HCT116 (cell line): Measurements from ENCODE around the gene AMBRA1. TPM values are rescaled to one million over a fixed set of nuclear protein-coding genes. Genes with fewer than 3 reads are reported as not detected.

Source experiments
- ATAC-seq: fragments of 200-7000 bp; cut with Tn5 transposase; 2 replicates; pipeline ENCODE4 v1.9.1; 2020; ENCODE audit warnings: mild to moderate bottlenecking, moderate library complexity
- BruUV-seq: library from RNA; stranded (reverse); fragments of 400-500 nt; replicated peaks from 2 replicates; lab custom pipeline; 2021; lab: Mats Ljungman, UMichigan
- CTCF ChIA-PET: fragments of 300-600 bp; sonication (Branson Sonifier 250); formaldehyde crosslinking; loops from one replicate; lab custom pipeline; 2021; ENCODE audit warnings: antibody characterized with exemption; lab: Charles Lee
- POLR2A ChIA-PET: fragments of 300-600, 350-600 bp; sonication (Branson Sonifier 250); formaldehyde crosslinking; loops from one replicate; lab custom pipeline; 2021; ENCODE audit warnings: antibody characterized with exemption; lab: Charles Lee
- RAD21 ChIA-PET, 2 experiments: fragments of 300-600 bp; sonication (Branson Sonifier 250); formaldehyde crosslinking; loops; one replicate each; lab custom pipeline; 2023; ENCODE audit warnings: low total read pairs in 2 of 2; ENCODE audit not compliant: uncharacterized antibody in 2 of 2, unreplicated experiment in 2 of 2, low non-redundant PET in 1 of 2; lab: Charles Lee
- DNase-seq: peaks from one replicate; pipeline ENCODE4 v3.0.0-alpha.2; 2010; ENCODE audit warnings: low read depth, low spot score
- H2AFZ ChIP-seq: fragments of 200-600 bp; shearing (Covaris generic), sonication (generic); 2 replicates; pipeline ENCODE4 v1.6.1; 2017; ENCODE audit warnings: low read depth, mixed run types, mixed read lengths, antibody characterized with exemption, low read length; ENCODE audit not compliant: poor library complexity, severe bottlenecking
- H3K27ac ChIP-seq: 2 replicates; pipeline ENCODE4 v1.5.1; 2012; ENCODE audit warnings: low read depth, low read length
- H3K27me3 ChIP-seq: fragments of 200-600 bp; sonication (generic); 2 replicates; pipeline ENCODE4 v1.6.1; 2016; ENCODE audit warnings: mixed run types, low read length, mixed read lengths; ENCODE audit not compliant: insufficient read depth
- H3K36me3 ChIP-seq, 2 experiments: fragments of 200-500 bp in 1 of 2; fragments of 200-600 bp in 1 of 2; sonication (Bioruptor generic) in 1 of 2; sonication (generic) in 1 of 2; 2 replicates each; pipeline versions ENCODE4 v1.5.1 to v1.6.1; 2014 to 2016; ENCODE audit warnings: low read length in 2 of 2, inconsistent platforms in 1 of 2, mixed read lengths in 1 of 2, mixed run types in 1 of 2; ENCODE audit not compliant: insufficient read depth in 2 of 2, control insufficient read depth in 1 of 2
- H3K4me1 ChIP-seq, 2 experiments: fragments of 200-600 bp in 1 of 2; sonication (generic) in 1 of 2; 2 replicates each; pipeline versions ENCODE4 v1.5.1 to v1.6.1; 2012 to 2017; ENCODE audit warnings: low read length in 2 of 2, inconsistent platforms in 1 of 2, mild to moderate bottlenecking in 1 of 2, mixed read lengths in 1 of 2, mixed run types in 1 of 2, moderate library complexity in 1 of 2; ENCODE audit not compliant: insufficient read depth in 2 of 2, control insufficient read depth in 1 of 2
- H3K4me2 ChIP-seq: fragments of 200-600 bp; sonication (generic); 2 replicates; pipeline ENCODE4 v1.6.1; 2017; ENCODE audit warnings: mixed run types, low read length, mixed read lengths
- H3K4me3 ChIP-seq, 2 experiments: fragments of 200-600 bp in 1 of 2; sonication (generic) in 1 of 2; replicated peaks in 1 of 2; 2 replicates each; pipeline ENCODE4 v1.5.1; 2011 to 2016; ENCODE audit warnings: low read length in 2 of 2, control low read depth in 1 of 2, low read depth in 1 of 2, mild to moderate bottlenecking in 1 of 2, mixed read lengths in 1 of 2, mixed run types in 1 of 2
- H3K79me2 ChIP-seq: fragments of 200-600 bp; sonication (generic); 2 replicates; pipeline ENCODE4 v1.6.1; 2017; ENCODE audit warnings: mild to moderate bottlenecking, mixed run types, low read length, moderate library complexity, mixed read lengths; ENCODE audit not compliant: insufficient read depth
- H3K9ac ChIP-seq: fragments of 200-600 bp; sonication (generic); 2 replicates; pipeline ENCODE4 v1.6.1; 2016; ENCODE audit warnings: low read length, mixed read lengths
- H3K9me2 ChIP-seq: fragments of 200-600 bp; sonication (generic), shearing (Covaris generic); 2 replicates; pipeline ENCODE4 v1.6.1; 2017; ENCODE audit warnings: mixed run types, mild to moderate bottlenecking, moderate library complexity; ENCODE audit not compliant: insufficient read depth
- H3K9me3 ChIP-seq, 2 experiments: fragments of 200-500 bp in 1 of 2; fragments of 200-600 bp in 1 of 2; sonication (Bioruptor generic) in 1 of 2; sonication (generic) in 1 of 2; 2 replicates each; pipeline ENCODE4 v1.6.1; 2014 to 2017; ENCODE audit warnings: low read length in 2 of 2, mixed read lengths in 2 of 2, inconsistent platforms in 1 of 2, low read depth in 1 of 2, mild to moderate bottlenecking in 1 of 2, mixed run types in 1 of 2, moderate library complexity in 1 of 2; ENCODE audit not compliant: control insufficient read depth in 1 of 2, insufficient read depth in 1 of 2
- H4K20me1 ChIP-seq: fragments of 200-600 bp; sonication (generic), shearing (Covaris generic); 2 replicates; pipeline ENCODE4 v1.6.1; 2017; ENCODE audit warnings: mixed run types, mild to moderate bottlenecking, moderate library complexity; ENCODE audit not compliant: insufficient read depth
- CBX3 ChIP-seq: IDR thresholded peaks from 2 replicates; pipeline ENCODE4 v1.6.1; 2012; ENCODE audit warnings: low read depth
- CEBPB ChIP-seq: IDR thresholded peaks from 2 replicates; pipeline ENCODE4 v1.6.1; 2012; ENCODE audit warnings: low read depth
- EGR1 ChIP-seq: IDR thresholded peaks from 2 replicates; pipeline ENCODE4 v1.6.1; 2012; ENCODE audit warnings: low read depth
- ELF1 ChIP-seq: IDR thresholded peaks from 2 replicates; pipeline ENCODE4 v1.6.1; 2012; ENCODE audit warnings: low read depth, borderline replicate concordance
- EZH2phosphoT487 ChIP-seq: fragments of 200-600 bp; IDR thresholded peaks from 2 replicates; pipeline ENCODE4 v1.6.1; 2018; ENCODE audit warnings: antibody characterized with exemption, borderline replicate concordance
- JUND ChIP-seq: IDR thresholded peaks from 2 replicates; pipeline ENCODE4 v1.6.1; 2012
- POLR2A ChIP-seq: IDR thresholded peaks from 2 replicates; pipeline ENCODE4 v1.7.0; 2011; ENCODE audit warnings: borderline replicate concordance; ENCODE audit not compliant: insufficient read depth, insufficient read length; ENCODE audit errors: extremely low read depth
- POLR2AphosphoS5 ChIP-seq: IDR thresholded peaks from 2 replicates; pipeline ENCODE4 v1.6.1; 2011; ENCODE audit warnings: mild to moderate bottlenecking, low read depth, low read length, moderate library complexity
- RAD21 ChIP-seq: IDR thresholded peaks from 2 replicates; pipeline ENCODE4 v1.6.1; 2012; ENCODE audit warnings: low read depth, mild to moderate bottlenecking
- SIN3A ChIP-seq: IDR thresholded peaks from 2 replicates; pipeline ENCODE4 v1.6.1; 2012; ENCODE audit warnings: low read depth
- TCF7L2 ChIP-seq: IDR thresholded peaks from 2 replicates; pipeline ENCODE4 v1.7.0; 2011; ENCODE audit warnings: borderline replicate concordance, inconsistent platforms; ENCODE audit not compliant: insufficient read depth, insufficient read length; ENCODE audit errors: extremely low read depth
- YY1 ChIP-seq: IDR thresholded peaks from 2 replicates; pipeline ENCODE4 v1.6.1; 2011; ENCODE audit warnings: low read length, low read depth, moderate library complexity, mild to moderate bottlenecking; ENCODE audit not compliant: insufficient replicate concordance; ENCODE audit errors: extremely low read depth
- ZFX ChIP-seq: fragments of 450-650 bp; IDR thresholded peaks from 2 replicates; pipeline ENCODE4 v1.6.1; 2017
- intact Hi-C: fragments of 100-400 bp; cut with micrococcal nuclease; formaldehyde crosslinking; loops from 2 replicates; pipeline ENCODE4 v1.10.0; 2022
- total RNA-seq: library from RNA; stranded (reverse); gene quantifications from one replicate; pipeline ENCODE4 v1.2.1, GENCODE V29; 2021; ENCODE audit not compliant: unreplicated experiment
- TF ChIP-seq, protein P1 (sequence below): IDR thresholded peaks from 2 replicates; pipeline ENCODE4 v1.6.1; 2012
- TF ChIP-seq, protein P2 (sequence below), 3 experiments: fragments of 200-600 bp in 1 of 3; sonication (generic) in 1 of 3; IDR thresholded peaks in 2 of 3; conservative IDR thresholded peaks in 1 of 3; 2 replicates each; pipeline ENCODE4 v1.5.1; 2012 to 2017; ENCODE audit warnings: low read depth in 2 of 3, low read length in 2 of 3, antibody characterized with exemption in 1 of 3, borderline replicate concordance in 1 of 3, control low read depth in 1 of 3, mild to moderate bottlenecking in 1 of 3, mixed read lengths in 1 of 3, mixed run types in 1 of 3, moderate library complexity in 1 of 3; ENCODE audit not compliant: insufficient read depth in 1 of 3

Gene AMBRA1
- total RNA-seq, 1 experiment from 2014 or later: 22.7 TPM

- Histone ChIP-seq H3K4me3 (no peak overlapping the region), H3K36me3 (peaks cover 0 to 4% of the 10 kb centered on the region in 2 experiments; a peak in 3 of 4 replicates), H3K27ac (no peak overlapping the region), H2AFZ (no peak overlapping the region), H3K9me2 (no peaks in the 10 kb centered on the region), H3K4me2 (no peak overlapping the region), H4K20me1 (no peaks in the 10 kb centered on the region), H3K79me2 (no peaks in the 10 kb centered on the region), H3K4me1 (no peaks in the 10 kb centered on the region), H3K9ac (no peak overlapping the region), H3K9me3 (no peaks in the 10 kb centered on the region), H3K27me3 (no peaks in the 10 kb centered on the region)
- ATAC-seq (no peak), DNase-seq (no peak)
- CTCF ChIA-PET: no interaction called here
- intact Hi-C loops: no loop called here
- BruUV-seq: no TSS peak
- RAD21 ChIA-PET: no interaction called here
- POLR2A ChIA-PET: no interaction called here
- TF ChIP-seq RAD21: no peak
- no peak for TF ChIP-seq ZFX
- TF ChIP-seq TCF7L2: no peak
- no peak for TF ChIP-seq CEBPB
- TF ChIP-seq, protein P1, sequence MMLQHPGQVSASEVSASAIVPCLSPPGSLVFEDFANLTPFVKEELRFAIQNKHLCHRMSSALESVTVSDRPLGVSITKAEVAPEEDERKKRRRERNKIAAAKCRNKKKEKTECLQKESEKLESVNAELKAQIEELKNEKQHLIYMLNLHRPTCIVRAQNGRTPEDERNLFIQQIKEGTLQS: no peak
- TF ChIP-seq JUND: no peak
- no peak for TF ChIP-seq ELF1
- no peak for TF ChIP-seq POLR2AphosphoS5
- no peak for TF ChIP-seq EGR1
Measured at GRCh38 chr11:46417711-46418110, 176.1 kb downstream of the AMBRA1 start.

DNA sequence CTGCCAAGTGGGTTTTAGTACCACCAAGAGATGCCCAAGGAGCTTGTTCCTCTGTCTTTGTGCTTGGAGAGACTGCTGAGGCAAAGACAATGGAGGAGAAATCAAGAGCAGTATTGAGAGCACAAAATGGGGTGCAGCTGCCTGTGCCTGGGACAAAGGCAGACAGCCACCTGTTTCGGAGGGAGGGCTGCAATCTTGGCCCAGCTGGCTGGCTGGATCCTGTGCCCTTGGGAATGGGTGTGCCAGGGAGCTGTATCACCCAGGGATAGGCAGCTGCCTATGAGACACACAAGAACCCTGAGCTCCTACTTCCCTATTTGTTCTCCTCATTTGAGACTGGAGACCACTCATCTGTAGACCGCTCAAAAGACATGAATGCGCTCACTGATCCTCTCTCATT lies 178.9 kb downstream of the AMBRA1 start:
- Histone ChIP-seq H3K27ac (no peak overlapping the region), H3K79me2 (no peaks in the 10 kb centered on the region), H3K9ac (no peak overlapping the region), H3K4me2 (no peak overlapping the region), H3K9me2 (no peaks in the 10 kb centered on the region), H4K20me1 (no peaks in the 10 kb centered on the region), H2AFZ (no peak overlapping the region), H3K27me3 (no peaks in the 10 kb centered on the region), H3K36me3 (peaks cover 0 to 4% of the 10 kb centered on the region in 2 experiments; a peak in 2 of 4 replicates), H3K9me3 (no peaks in the 10 kb centered on the region), H3K4me3 (no peak overlapping the region), H3K4me1 (no peaks in the 10 kb centered on the region)
- ChIA-PET CTCF (no interaction called here), RAD21 (no interaction called here), POLR2A (no interaction called here)
- no TSS peak for BruUV-seq
- intact Hi-C loops: no loop called here
- no peak for DNase-seq
- no peak for ATAC-seq
- TF ChIP-seq RAD21 (no peak), CEBPB (no peak), CBX3 (no peak), POLR2A (no peak), ZFX (no peak), YY1 (no peak), EZH2phosphoT487 (no peak), TCF7L2 (no peak), JUND (no peak), POLR2AphosphoS5 (no peak), SIN3A (no peak)
- TF ChIP-seq, protein P1: no peak
- TF ChIP-seq, protein P2, sequence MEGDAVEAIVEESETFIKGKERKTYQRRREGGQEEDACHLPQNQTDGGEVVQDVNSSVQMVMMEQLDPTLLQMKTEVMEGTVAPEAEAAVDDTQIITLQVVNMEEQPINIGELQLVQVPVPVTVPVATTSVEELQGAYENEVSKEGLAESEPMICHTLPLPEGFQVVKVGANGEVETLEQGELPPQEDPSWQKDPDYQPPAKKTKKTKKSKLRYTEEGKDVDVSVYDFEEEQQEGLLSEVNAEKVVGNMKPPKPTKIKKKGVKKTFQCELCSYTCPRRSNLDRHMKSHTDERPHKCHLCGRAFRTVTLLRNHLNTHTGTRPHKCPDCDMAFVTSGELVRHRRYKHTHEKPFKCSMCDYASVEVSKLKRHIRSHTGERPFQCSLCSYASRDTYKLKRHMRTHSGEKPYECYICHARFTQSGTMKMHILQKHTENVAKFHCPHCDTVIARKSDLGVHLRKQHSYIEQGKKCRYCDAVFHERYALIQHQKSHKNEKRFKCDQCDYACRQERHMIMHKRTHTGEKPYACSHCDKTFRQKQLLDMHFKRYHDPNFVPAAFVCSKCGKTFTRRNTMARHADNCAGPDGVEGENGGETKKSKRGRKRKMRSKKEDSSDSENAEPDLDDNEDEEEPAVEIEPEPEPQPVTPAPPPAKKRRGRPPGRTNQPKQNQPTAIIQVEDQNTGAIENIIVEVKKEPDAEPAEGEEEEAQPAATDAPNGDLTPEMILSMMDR (IDR thresholded peaks at IDR 0.05 in 2 of 3, conservative IDR thresholded peaks at IDR 0.05 in 1 of 3; ENCODE audit: borderline replicate concordance in 1 of 3, insufficient read depth in 1 of 3, low read depth in 2 of 3, low read length in 2 of 3): no peak
